ENCODE results near the gene KDM4F.
"Not testable (repeated sequence)": the region's sequence is repeated elsewhere in the genome, so short reads cannot be mapped to it uniquely, and the experiment has no call there.

Gene KDM4F

GRCh38 chr11:95049122-95049521, at the start of gene KDM4F:
Gene KDM4F, plus strand, starts transcription at chr11:95049422.
- not testable (repeated sequence) for DNase-seq (ENCODE audit: low spot score)

- no peak for DNase-seq (ENCODE audit: low spot score)
These were observed 45.5 kb upstream of the KDM4F start for GRCh38 chr11:95003716-95004115.

- DNase-seq (ENCODE audit: low spot score), result no peak
These were observed 43.6 kb upstream of the KDM4F start for GRCh38 chr11:95005642-95006041.

- DNase-seq (ENCODE audit: low spot score), result no peak
These were observed 37.8 kb upstream of the KDM4F start for GRCh38 chr11:95011376-95011775.

GRCh38 chr11:95014184-95014821, 34.9 kb upstream of the KDM4F start:
- no peak for DNase-seq (ENCODE audit: low spot score)

- no peak for DNase-seq (ENCODE audit: low spot score)
These were observed 33.1 kb upstream of the KDM4F start for GRCh38 chr11:95016139-95016538.

GRCh38 chr11:95021468-95021867, 27.8 kb upstream of the KDM4F start:
- DNase-seq (ENCODE audit: low spot score), result not testable (repeated sequence)

- DNase-seq (ENCODE audit: low spot score), result no peak
These were observed 24.3 kb upstream of the KDM4F start, which contains the start of gene KDM4E for GRCh38 chr11:95024958-95025357. Gene KDM4E, plus strand, starts transcription at chr11:95025258. Its CDS starts 300 bp downstream, at chr11:95025558.

GRCh38 chr11:95025594-95025993, 23.6 kb upstream of the KDM4F start:
- not testable (repeated sequence) for DNase-seq (ENCODE audit: low spot score)

GRCh38 chr11:95028357-95028756, 20.9 kb upstream of the KDM4F start:
- no peak for DNase-seq (ENCODE audit: low spot score)

GRCh38 chr11:95033051-95033450, 16.2 kb upstream of the KDM4F start:
- DNase-seq (ENCODE audit: low spot score), result no peak

- DNase-seq (ENCODE audit: low spot score), result no peak
These were observed 13.9 kb upstream of the KDM4F start for GRCh38 chr11:95035316-95035715.

- not testable (repeated sequence) for DNase-seq (ENCODE audit: low spot score)
These were observed 11.7 kb upstream of the KDM4F start for GRCh38 chr11:95037356-95038035.

GRCh38 chr11:95042239-95042638, 7.0 kb upstream of the KDM4F start:
- no peak for DNase-seq (ENCODE audit: low spot score)

- DNase-seq (ENCODE audit: low spot score), result no peak
These were observed 6.3 kb upstream of the KDM4F start for GRCh38 chr11:95042906-95043305.

- no peak for DNase-seq (ENCODE audit: low spot score)
These were observed 5.2 kb upstream of the KDM4F start for GRCh38 chr11:95044010-95044409.

GRCh38 chr11:95045812-95046211, 3.4 kb upstream of the KDM4F start:
- no peak for DNase-seq (ENCODE audit: low spot score)

GRCh38 chr11:95050595-95051202, 1.5 kb downstream of the KDM4F start:
- no peak for DNase-seq (ENCODE audit: low spot score)

- no peak for DNase-seq (ENCODE audit: low spot score)
These were observed 5.1 kb downstream of the KDM4F start for GRCh38 chr11:95054356-95054755.

GRCh38 chr11:95055283-95055897, 6.2 kb downstream of the KDM4F start:
- no peak for DNase-seq (ENCODE audit: low spot score)

- no peak for DNase-seq (ENCODE audit: low spot score)
These were observed 8.7 kb downstream of the KDM4F start for GRCh38 chr11:95057959-95058358.

- no peak for DNase-seq (ENCODE audit: low spot score)
These were observed 9.4 kb downstream of the KDM4F start for GRCh38 chr11:95058621-95059020.

GRCh38 chr11:95059046-95059445, 9.8 kb downstream of the KDM4F start:
- DNase-seq (ENCODE audit: low spot score), result no peak
